Adrenal gland (tissue), 12 donors: ENCODE data around the gene TBX15. TPM values are rescaled to one million over a fixed set of nuclear protein-coding genes. Genes with fewer than 3 reads are reported as not detected.

Source experiments
- DNase-seq, 7 donors: peaks; one replicate each; pipeline ENCODE4 v3.0.0-alpha.2; 2019 to 2020
- H3K27ac ChIP-seq, 5 donors: fragments of 200-600 bp; sonication (generic) in 4 of 5; 1 replicate in 3 of 5; 2 replicates in 2 of 5; pipeline versions ENCODE4 v1.5.1 to v1.8.0; 2016 to 2020; ENCODE audit warnings: mild to moderate bottlenecking in 1 of 5
- H3K27me3 ChIP-seq: fragments of 200-600 bp; 2 replicates; pipeline ENCODE4 v1.8.0; 2021
- H3K36me3 ChIP-seq, 2 donors: fragments of 200-600 bp; replicated peaks in 1 of 2; 1 replicate in 1 of 2; 2 replicates in 1 of 2; pipeline versions ENCODE4 v1.5.1 to v1.8.0; 2018 to 2022
- H3K4me1 ChIP-seq, 2 donors: fragments of 200-600 bp; replicated peaks in 1 of 2; 1 replicate in 1 of 2; 2 replicates in 1 of 2; pipeline versions ENCODE4 v1.5.1 to v1.8.0; 2018 to 2021
- H3K4me3 ChIP-seq, 4 donors: fragments of 200-600 bp; sonication (generic) in 3 of 4; one replicate each; pipeline ENCODE4 v1.5.1; 2016 to 2018
- H3K9me3 ChIP-seq, 3 donors: fragments of 200-600 bp; sonication (generic) in 1 of 3; replicated peaks in 1 of 3; 1 replicate in 2 of 3; 2 replicates in 1 of 3; pipeline versions ENCODE4 v1.5.1 to v1.8.0; 2016 to 2021
- POLR2A ChIP-seq, 2 donors: fragments of 450-650 bp; IDR thresholded peaks; one replicate each; pipeline ENCODE4 v1.6.1; 2017; ENCODE audit warnings: antibody characterized with exemption in 2 of 2, mild to moderate bottlenecking in 2 of 2, moderate library complexity in 1 of 2
- WGBS, 4 donors: extraction: QIAGEN DNeasy Blood & Tissue Kit in 2 of 4; methylation state at CpG; one replicate each; pipeline versions ENCODE4 v1.1.5 to v1.1.7; 2013 to 2017; 5-methylcytosine and 5-hydroxymethylcytosine counted together
- intact Hi-C, 2 donors: fragments of 100-400 bp; cut with DNase I; formaldehyde crosslinking; loops; one replicate each; pipeline versions ENCODE4 v1.14.1 to v1.15.0; 2022 to 2023
- polyA plus RNA-seq, 3 donors: library from polyadenylated mRNA; stranded (reverse); fragments of 200-250 nt in 2 of 3; fragments of 350-450 nt in 1 of 3; fragmentation: Illumina TruSeq in 1 of 3; extraction: RNeasy Lipid Tissue Mini Kit (QIAGEN cat#74804) in 1 of 3; gene quantifications; one replicate each; pipeline ENCODE4 v1.2.3, GENCODE V29; 2013 to 2014
- total RNA-seq, 9 donors: library from RNA; depleted of rRNA in 4 of 9; stranded (reverse); fragments of >200 nt in 4 of 9; fragments of 120-200 nt in 1 of 9; fragmentation: NEBNext Ultra II Directional in 1 of 9; extraction: Animal tissue kit (Norgen Biotek cat#: 25700) in 1 of 9; gene quantifications; one replicate each; pipeline versions ENCODE4 v1.1.0 to v1.2.4, GENCODE V29; 2013 to 2023
- TF ChIP-seq, protein P1 (sequence below), 6 experiments: fragments of 450-650 bp in 4 of 6; fragments of 200-600 bp in 2 of 6; sonication (generic) in 1 of 6; IDR thresholded peaks; 1 replicate in 5 of 6; 2 replicates in 1 of 6; pipeline versions ENCODE4 v1.5.1 to v1.8.0; 2016 to 2021; ENCODE audit warnings: antibody characterized with exemption in 6 of 6, mild to moderate bottlenecking in 2 of 6, moderate library complexity in 1 of 6
- donor health status: healthy with polysubstance abuse.
- donor health status: Bipolar disorder and iron deficiency.
- donor health status: DM: yes; HTN: yes; CAD: no.
- donor health status: DM: no; HTN: no; CAD: no.
- donor health status: DM: no; HTN: no; CAD: no.
- donor health status: DM: yes; HTN: yes; CAD: no.

The TBX15 gene
- total and polyA plus RNA-seq, 12 donors, result 0.06 to 0.48 (median 0.15) TPM; not detected in 2

DNA sequence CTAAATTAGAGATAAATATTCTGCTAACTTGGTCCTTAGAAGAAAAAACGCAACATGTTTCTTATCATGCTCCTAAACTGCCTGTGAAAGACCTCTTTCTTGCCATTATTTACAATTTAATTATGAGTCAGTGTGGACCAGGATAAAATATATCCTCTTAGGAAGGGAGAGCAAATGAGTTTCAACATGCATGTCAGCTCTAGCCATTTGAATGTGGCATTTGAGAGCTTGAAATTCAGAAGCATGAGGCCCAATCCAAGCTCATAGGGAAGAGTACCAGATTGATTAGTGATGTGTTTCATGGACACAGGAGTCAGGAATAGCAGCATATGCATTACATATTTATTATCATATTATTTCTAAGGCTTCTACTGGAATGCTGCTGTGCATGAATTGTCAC lies 39.3 kb downstream of the TBX15 start:
- H3K4me3 ChIP-seq, result no peak overlapping the region
- H3K4me1 ChIP-seq, result no peaks in the 10 kb centered on the region
- WGBS, 4 donors, result 71 to 78% (median 74%) methylated on average over 1 of the region's 1 CpG
- no peaks in the 10 kb centered on the region for H3K36me3 ChIP-seq
- no peak overlapping the region for H3K27ac ChIP-seq
- no peak for TF ChIP-seq POLR2A (IDR thresholded peaks at IDR 0.05)
- TF ChIP-seq, protein P1, sequence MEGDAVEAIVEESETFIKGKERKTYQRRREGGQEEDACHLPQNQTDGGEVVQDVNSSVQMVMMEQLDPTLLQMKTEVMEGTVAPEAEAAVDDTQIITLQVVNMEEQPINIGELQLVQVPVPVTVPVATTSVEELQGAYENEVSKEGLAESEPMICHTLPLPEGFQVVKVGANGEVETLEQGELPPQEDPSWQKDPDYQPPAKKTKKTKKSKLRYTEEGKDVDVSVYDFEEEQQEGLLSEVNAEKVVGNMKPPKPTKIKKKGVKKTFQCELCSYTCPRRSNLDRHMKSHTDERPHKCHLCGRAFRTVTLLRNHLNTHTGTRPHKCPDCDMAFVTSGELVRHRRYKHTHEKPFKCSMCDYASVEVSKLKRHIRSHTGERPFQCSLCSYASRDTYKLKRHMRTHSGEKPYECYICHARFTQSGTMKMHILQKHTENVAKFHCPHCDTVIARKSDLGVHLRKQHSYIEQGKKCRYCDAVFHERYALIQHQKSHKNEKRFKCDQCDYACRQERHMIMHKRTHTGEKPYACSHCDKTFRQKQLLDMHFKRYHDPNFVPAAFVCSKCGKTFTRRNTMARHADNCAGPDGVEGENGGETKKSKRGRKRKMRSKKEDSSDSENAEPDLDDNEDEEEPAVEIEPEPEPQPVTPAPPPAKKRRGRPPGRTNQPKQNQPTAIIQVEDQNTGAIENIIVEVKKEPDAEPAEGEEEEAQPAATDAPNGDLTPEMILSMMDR (IDR thresholded peaks at IDR 0.05), result no peak
- intact Hi-C loops, result no loop called here
- H3K9me3 ChIP-seq, result no peaks in the 10 kb centered on the region
- H3K27me3 ChIP-seq, result no peaks in the 10 kb centered on the region
- no peak for DNase-seq

DNA sequence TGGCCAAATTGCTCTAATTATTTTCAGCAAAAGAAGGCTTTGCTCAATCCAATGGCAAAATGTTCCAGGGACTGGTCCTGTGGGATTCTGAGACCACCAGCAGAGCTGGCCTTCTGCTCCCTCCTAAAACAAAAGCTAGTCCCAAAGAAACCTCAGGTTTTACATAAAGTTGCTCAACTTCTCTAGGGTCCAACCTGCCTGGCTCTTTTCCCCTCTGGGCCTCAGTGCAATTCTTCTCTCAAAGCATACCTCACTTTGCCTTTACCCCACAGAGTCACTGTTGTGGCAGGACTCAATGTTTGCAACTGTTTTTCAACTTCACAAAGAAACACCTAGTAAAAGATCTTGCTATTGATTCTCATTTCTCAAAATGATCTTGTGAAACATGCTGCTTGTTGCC lies 39.8 kb downstream of the TBX15 start:
- Histone ChIP-seq H3K27ac (no peak overlapping the region), H3K4me3 (no peak overlapping the region), H3K36me3 (no peaks in the 10 kb centered on the region), H3K4me1 (no peaks in the 10 kb centered on the region), H3K27me3 (no peaks in the 10 kb centered on the region), H3K9me3 (no peaks in the 10 kb centered on the region)
- TF ChIP-seq POLR2A (IDR thresholded peaks at IDR 0.05), result no peak
- TF ChIP-seq, protein P1 (IDR thresholded peaks at IDR 0.05), result no peak
- no peak for DNase-seq
- intact Hi-C loops, result no loop called here

DNA sequence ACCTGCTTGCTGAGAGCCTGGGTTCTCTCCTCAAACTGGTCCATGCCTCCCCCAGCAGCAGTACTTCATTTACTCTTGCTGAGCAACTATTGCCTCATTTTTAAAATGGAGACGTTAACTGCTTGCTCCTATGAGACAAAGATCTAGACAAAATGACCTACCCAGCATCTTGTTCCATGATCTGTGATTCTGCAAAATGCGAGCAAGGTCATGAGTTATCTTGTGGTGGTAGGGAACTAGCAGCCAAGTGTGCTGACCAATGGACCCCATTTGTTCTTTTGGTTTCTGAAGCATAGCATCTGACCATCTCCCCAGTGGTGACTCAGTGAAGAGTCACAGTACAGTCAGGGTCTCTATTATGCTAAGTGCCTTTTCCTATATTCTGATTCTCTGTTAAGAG lies 40.4 kb downstream of the TBX15 start:
- no peak for DNase-seq
- intact Hi-C loops, result no loop called here
- Histone ChIP-seq H3K36me3 (no peaks in the 10 kb centered on the region), H3K27ac (no peak overlapping the region), H3K4me3 (no peak overlapping the region), H3K4me1 (no peaks in the 10 kb centered on the region), H3K27me3 (no peaks in the 10 kb centered on the region), H3K9me3 (no peaks in the 10 kb centered on the region)
- WGBS, 4 donors, result 62 to 81% (median 72%) methylated on average over 2 of the region's 2 CpGs
- TF ChIP-seq, protein P1 (IDR thresholded peaks at IDR 0.05), result no peak
- no peak for TF ChIP-seq POLR2A (IDR thresholded peaks at IDR 0.05)

DNA sequence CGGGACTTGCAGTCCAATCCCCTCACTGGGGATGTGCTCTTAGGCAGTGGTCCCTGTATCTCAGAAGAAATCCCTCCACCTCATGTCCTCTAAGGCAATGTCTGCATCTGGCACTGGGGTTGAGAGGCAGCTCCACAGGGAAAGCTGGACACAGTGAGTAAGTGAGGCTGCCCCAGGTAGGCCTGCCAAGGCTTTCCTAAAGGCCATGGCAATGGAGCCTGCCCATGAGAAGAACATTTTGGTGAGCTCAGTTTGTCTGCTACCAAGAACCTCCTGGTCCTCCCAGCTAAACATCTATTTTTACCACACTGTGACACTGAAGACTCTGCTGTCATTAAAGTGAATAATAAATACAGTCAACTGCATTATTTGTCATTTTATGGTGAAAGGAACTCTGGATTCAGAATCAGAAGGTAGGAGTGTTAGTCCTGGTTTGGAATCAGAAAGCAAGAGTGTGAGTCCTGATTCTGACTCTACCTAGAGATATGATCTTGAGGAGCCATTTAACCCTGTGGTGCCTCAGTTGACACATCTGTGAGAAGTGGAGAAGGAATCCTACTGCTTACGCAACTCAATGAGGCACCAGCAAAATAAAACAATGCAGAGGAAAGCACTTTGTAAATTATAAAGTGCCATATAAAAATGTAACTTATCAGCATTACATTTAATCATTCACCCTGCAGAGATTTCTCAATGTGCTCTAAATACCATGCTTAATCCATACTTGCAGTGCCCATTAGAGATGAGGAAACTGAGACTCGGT lies 41.0 kb downstream of the TBX15 start:
- TF ChIP-seq, protein P1 (IDR thresholded peaks at IDR 0.05), result no peak
- TF ChIP-seq POLR2A (IDR thresholded peaks at IDR 0.05), result no peak
- WGBS, 4 donors, result 73 to 88% (median 82%) methylated on average over 3 of the region's 3 CpGs
- intact Hi-C loops, result no loop called here

More for the DNA sequence above, 41.0 kb downstream of the TBX15 start:
- DNase-seq, result no peak
- Histone ChIP-seq H3K27ac (no peak overlapping the region), H3K27me3 (no peaks in the 10 kb centered on the region), H3K36me3 (no peaks in the 10 kb centered on the region), H3K4me1 (no peaks in the 10 kb centered on the region), H3K4me3 (no peak overlapping the region), H3K9me3 (no peaks in the 10 kb centered on the region)
